Karpas-422 (cell line): Measurements from ENCODE around the gene MKKS. TPM values are rescaled to one million over a fixed set of nuclear protein-coding genes. Genes with fewer than 3 reads are reported as not detected.

ENCODE experiments used
- DNase-seq: peaks from one replicate; pipeline ENCODE4 v3.0.0-alpha.2; 2015
- H2AFZ ChIP-seq: fragments of 200-600 bp; sonication (generic); 2 replicates; pipeline ENCODE4 v1.6.1; 2014; ENCODE audit warnings: antibody characterized with exemption, low read length, mixed read lengths
- H3K27ac ChIP-seq: fragments of 200-600 bp; sonication (generic); 2 replicates; pipeline ENCODE4 v1.5.1; 2014; ENCODE audit warnings: mild to moderate bottlenecking, low read length, moderate library complexity
- H3K27me3 ChIP-seq: fragments of 200-600 bp; sonication (generic); 2 replicates; pipeline ENCODE4 v1.6.1; 2014; ENCODE audit warnings: low read length, mixed read lengths
- H3K36me3 ChIP-seq: fragments of 200-600 bp; sonication (generic); 2 replicates; pipeline ENCODE4 v1.6.1; 2014; ENCODE audit warnings: low read length, mixed read lengths; ENCODE audit not compliant: insufficient read depth
- H3K4me1 ChIP-seq: fragments of 200-600 bp; sonication (generic); 2 replicates; pipeline ENCODE4 v1.6.1; 2014; ENCODE audit warnings: mild to moderate bottlenecking, low read length, mixed read lengths
- H3K4me2 ChIP-seq: fragments of 200-600 bp; sonication (generic); 2 replicates; pipeline ENCODE4 v1.6.1; 2014; ENCODE audit warnings: low read length, low read depth, mild to moderate bottlenecking; ENCODE audit not compliant: poor library complexity, severe bottlenecking
- H3K4me3 ChIP-seq: fragments of 200-600 bp; sonication (generic); 2 replicates; pipeline ENCODE4 v1.5.1; 2014; ENCODE audit warnings: mild to moderate bottlenecking, antibody characterized with exemption, low read length, mixed read lengths
- H3K79me2 ChIP-seq: fragments of 200-600 bp; sonication (generic); 2 replicates; pipeline ENCODE4 v1.6.1; 2014; ENCODE audit warnings: mild to moderate bottlenecking, low read length, mixed read lengths
- H3K9ac ChIP-seq: fragments of 200-600 bp; sonication (generic); 2 replicates; pipeline ENCODE4 v1.6.0; 2014; ENCODE audit warnings: low read length
- H3K9me2 ChIP-seq: fragments of 200-600 bp; sonication (generic), shearing (Covaris generic); replicated peaks from 2 replicates; pipeline ENCODE4 v1.6.0; 2014; ENCODE audit warnings: mild to moderate bottlenecking, low read length, moderate library complexity; ENCODE audit not compliant: insufficient read depth
- H3K9me3 ChIP-seq: fragments of 300-700, 200-600 bp; sonication (generic); 2 replicates; pipeline ENCODE4 v1.6.1; 2014; ENCODE audit warnings: low read length, mixed read lengths
- H4K20me1 ChIP-seq: fragments of 200-600 bp; sonication (generic); 2 replicates; pipeline ENCODE4 v1.6.1; 2014; ENCODE audit warnings: mild to moderate bottlenecking, antibody characterized with exemption, low read length, low read depth; ENCODE audit not compliant: insufficient read depth
- total RNA-seq: library from RNA; depleted of rRNA; stranded (reverse); fragments of >200 nt; shearing (Covaris generic); gene quantifications from 2 replicates; pipeline ENCODE4 v1.2.3, GENCODE V29; 2014; ENCODE audit warnings: low replicate concordance

The MKKS gene
- total RNA-seq, 1 experiment from 2014 or later = 14.6 TPM

DNA sequence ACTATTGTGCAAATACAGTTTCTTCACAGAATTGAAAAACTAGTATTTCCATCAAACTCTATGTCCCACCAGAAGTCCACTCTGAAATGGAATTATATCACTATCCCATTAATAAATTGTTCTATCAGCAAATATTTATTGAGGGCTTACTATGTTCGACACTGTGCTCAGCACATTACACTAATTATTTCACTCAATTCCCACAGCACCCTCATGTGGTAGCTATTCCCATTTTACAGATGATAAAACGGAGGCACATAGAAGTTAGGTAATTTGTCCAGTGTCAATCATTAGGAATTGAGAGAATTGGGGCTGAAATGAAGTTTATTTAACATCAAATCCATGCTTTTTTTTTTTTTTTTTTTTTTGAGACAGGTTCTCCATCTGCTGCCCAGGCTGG is 52.5 kb downstream of the MKKS start:
- Histone ChIP-seq H3K9me2 (no peaks in the 10 kb centered on the region), H3K36me3 (no peaks in the 10 kb centered on the region), H2AFZ (no peak overlapping the region), H3K4me1 (no peaks in the 10 kb centered on the region), H4K20me1 (no peaks in the 10 kb centered on the region), H3K4me3 (no peak overlapping the region), H3K79me2 (no peaks in the 10 kb centered on the region), H3K27ac (no peak overlapping the region), H3K27me3 (no peaks in the 10 kb centered on the region), H3K4me2 (no peak overlapping the region), H3K9me3 (no peaks in the 10 kb centered on the region), H3K9ac (no peak overlapping the region)
- DNase-seq = peak; percentile 49

DNA sequence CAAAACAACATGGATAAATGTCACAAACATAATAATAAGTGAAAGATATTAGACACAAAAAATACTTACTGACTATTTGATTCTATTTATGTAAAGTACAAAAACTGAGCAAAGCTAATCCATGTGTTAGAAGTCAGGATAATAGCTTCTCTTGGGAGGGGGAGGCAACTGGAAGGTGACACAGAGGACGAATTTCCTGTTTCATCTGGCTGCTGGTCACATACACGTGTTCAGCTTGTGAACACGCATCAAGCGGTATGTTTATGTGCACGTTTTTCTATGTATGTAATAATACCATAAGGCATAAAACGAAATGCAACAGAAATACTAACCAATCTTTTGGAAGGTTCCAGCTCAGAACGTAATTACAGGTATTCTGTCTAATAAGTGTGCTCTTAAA is 54.3 kb downstream of the MKKS start:
- Histone ChIP-seq H3K36me3 (no peaks in the 10 kb centered on the region), H3K4me1 (no peaks in the 10 kb centered on the region), H3K9ac (no peak overlapping the region), H3K79me2 (no peaks in the 10 kb centered on the region), H2AFZ (no peak overlapping the region), H4K20me1 (no peaks in the 10 kb centered on the region), H3K27me3 (no peaks in the 10 kb centered on the region), H3K27ac (no peak overlapping the region), H3K4me2 (no peak overlapping the region), H3K9me3 (no peaks in the 10 kb centered on the region), H3K9me2 (no peaks in the 10 kb centered on the region), H3K4me3 (no peak overlapping the region)
- no peak for DNase-seq

DNA sequence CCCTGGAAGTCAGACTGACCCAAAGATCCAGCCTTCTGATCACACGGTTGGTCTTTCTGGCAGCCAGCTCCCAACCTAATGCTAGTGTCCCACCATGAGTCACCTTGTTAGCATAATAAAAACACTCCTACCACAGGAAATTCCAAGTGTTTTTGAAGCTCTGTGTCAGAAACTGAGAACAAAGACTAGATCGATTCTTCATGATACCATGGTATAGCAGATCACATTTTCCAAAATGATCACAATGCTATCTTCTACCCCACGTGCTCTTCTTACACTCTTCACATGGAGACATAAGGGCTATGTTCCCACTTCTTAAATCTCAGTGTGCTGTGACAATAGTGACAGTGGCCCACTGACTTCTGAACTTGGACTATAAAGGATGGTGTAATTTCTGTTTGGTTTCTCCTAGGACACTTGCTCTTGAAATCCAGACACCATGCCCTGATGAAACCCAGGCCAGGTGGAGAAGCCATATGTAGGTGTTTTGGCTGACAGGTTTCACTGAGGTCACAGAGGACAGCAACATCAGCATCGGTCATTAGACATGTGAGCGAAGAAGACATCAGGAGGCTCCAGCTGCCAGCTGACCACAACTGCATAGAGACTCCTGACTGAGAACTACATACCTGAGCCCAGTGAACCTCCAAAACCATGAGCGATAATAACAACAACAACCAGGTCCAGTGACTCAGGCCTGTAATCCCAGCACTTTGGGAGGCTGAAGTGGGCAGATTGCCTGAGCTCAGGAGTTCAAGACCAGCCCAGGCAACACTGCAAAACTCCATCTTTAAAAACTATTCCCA is 57.5 kb downstream of the MKKS start:
- no peak overlapping the region for H3K27ac ChIP-seq
- H3K27me3 ChIP-seq = no peaks in the 10 kb centered on the region
- H3K9ac ChIP-seq = no peak overlapping the region
- no peaks in the 10 kb centered on the region for H3K9me3 ChIP-seq
- H4K20me1 ChIP-seq = no peaks in the 10 kb centered on the region
- H3K4me1 ChIP-seq = no peaks in the 10 kb centered on the region
- H3K79me2 ChIP-seq = no peaks in the 10 kb centered on the region
- DNase-seq = no peak
- H2AFZ ChIP-seq = no peak overlapping the region
- H3K4me2 ChIP-seq = no peak overlapping the region
- H3K4me3 ChIP-seq = no peak overlapping the region
- H3K36me3 ChIP-seq = no peaks in the 10 kb centered on the region
- no peaks in the 10 kb centered on the region for H3K9me2 ChIP-seq

DNA sequence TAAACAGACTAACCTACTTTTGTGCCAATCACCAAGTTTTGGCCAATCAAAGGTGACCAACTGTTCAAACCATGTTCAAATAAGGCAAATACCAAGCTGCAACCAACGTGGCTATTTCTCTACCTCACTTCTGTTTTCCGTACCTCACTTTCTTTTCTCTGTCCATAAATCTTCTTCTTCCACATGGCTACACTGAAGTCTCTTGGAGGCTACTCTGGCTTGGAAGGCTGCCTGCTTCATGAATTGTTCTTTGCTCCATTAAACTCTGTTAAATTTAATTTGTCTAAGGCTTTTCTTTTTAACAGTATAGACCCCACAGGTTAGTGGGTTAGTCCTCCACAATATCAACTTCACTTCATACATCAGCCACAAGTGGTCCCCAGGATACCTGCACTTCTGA is 58.8 kb downstream of the MKKS start:
- Histone ChIP-seq H3K4me3 (no peak overlapping the region), H3K27ac (no peak overlapping the region), H3K9me3 (no peaks in the 10 kb centered on the region), H3K4me1 (no peaks in the 10 kb centered on the region), H3K79me2 (no peaks in the 10 kb centered on the region), H3K27me3 (no peaks in the 10 kb centered on the region), H3K9ac (no peak overlapping the region), H2AFZ (no peak overlapping the region), H3K36me3 (no peaks in the 10 kb centered on the region), H4K20me1 (no peaks in the 10 kb centered on the region), H3K4me2 (no peak overlapping the region), H3K9me2 (no peaks in the 10 kb centered on the region)
- no peak for DNase-seq

DNA sequence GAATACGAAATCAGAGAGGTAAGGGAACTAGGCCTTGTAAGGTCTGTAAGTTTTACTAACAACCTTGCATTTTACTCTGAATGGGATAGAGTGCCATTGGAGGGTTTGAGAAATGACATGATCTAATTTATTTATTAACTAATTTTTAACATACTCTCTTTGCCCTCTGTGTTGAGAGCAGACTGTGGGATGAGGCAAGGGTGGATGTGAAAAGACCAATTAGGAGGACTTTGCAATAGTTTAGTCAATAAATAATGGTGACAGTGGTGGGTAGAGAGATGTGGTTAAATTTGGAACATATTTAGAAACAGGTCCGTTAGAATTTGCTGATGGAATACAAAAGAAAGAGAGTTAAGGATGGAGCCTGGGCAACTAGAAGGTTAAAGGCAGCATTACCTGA is 60.0 kb downstream of the MKKS start:
- no peak for DNase-seq
- Histone ChIP-seq H3K9me3 (no peaks in the 10 kb centered on the region), H3K9ac (no peak overlapping the region), H3K79me2 (no peaks in the 10 kb centered on the region), H3K4me3 (no peak overlapping the region), H3K4me1 (no peaks in the 10 kb centered on the region), H3K36me3 (no peaks in the 10 kb centered on the region), H4K20me1 (no peaks in the 10 kb centered on the region), H3K9me2 (no peaks in the 10 kb centered on the region), H3K27ac (no peak overlapping the region), H2AFZ (no peak overlapping the region), H3K4me2 (no peak overlapping the region), H3K27me3 (no peaks in the 10 kb centered on the region)

DNA sequence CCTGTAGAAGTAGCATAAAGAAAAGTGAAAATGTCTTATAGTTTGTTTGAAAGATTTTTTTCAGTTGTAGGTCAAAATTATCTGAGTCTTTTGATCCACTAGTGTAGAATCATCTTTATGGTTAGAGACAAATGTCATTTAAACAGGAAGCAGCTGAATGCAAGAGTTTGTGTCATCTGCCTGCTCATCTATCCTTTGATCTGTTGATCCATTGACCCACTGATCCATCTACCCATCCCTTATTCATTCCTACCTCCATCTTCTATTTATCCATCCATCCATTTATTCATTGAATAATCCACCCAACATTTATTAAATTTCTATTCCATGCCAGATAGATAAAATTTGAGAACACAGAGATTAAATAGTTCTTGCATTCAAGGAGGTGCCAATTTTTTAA is 62.6 kb downstream of the MKKS start:
- Histone ChIP-seq H2AFZ (no peak overlapping the region), H4K20me1 (no peaks in the 10 kb centered on the region), H3K4me1 (no peaks in the 10 kb centered on the region), H3K9me2 (no peaks in the 10 kb centered on the region), H3K4me2 (no peak overlapping the region), H3K27me3 (no peaks in the 10 kb centered on the region), H3K9me3 (no peaks in the 10 kb centered on the region), H3K9ac (no peak overlapping the region), H3K4me3 (no peak overlapping the region), H3K79me2 (no peaks in the 10 kb centered on the region), H3K27ac (no peak overlapping the region), H3K36me3 (no peaks in the 10 kb centered on the region)
- no peak for DNase-seq

DNA sequence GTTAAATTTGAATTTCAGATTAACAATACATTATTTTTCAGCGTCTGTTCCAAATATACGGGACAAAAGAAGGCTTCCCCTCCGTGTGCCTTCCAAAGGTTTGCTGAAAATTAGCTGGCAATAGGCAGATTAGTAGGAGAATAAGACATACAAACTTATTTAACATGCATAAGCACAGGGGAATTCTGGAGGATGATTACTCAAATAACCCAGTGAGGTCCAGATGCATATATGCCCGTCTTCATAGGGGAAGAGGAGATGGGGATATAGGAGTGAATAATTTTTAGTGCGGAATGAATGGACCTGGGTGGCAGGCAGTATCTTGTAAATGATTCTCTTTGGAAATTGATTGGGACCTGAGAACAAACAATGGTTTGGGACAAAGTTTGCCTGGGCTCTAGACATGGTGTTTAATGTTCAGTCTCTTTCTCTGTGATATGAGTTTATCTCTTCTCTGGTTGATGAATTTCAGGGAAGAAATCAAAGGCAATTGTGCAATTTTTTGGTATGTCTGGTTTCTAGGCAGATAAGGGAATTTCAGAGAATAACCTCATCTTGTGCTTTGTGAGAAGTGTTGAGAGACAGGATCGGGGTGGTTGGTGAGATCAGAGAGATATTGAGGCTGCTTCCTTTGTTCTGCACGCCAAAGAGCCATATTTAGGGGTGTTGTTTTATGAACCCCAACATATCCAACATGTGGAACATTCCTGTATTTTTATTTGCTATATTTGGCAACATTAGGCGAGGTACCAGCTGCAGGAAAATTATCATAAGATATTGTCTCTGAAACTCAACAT is 63.7 kb downstream of the MKKS start:
- H2AFZ ChIP-seq = no peak overlapping the region
- H3K27ac ChIP-seq = no peak overlapping the region
- no peaks in the 10 kb centered on the region for H3K9me2 ChIP-seq
- H3K36me3 ChIP-seq = no peaks in the 10 kb centered on the region
- DNase-seq = no peak
- no peak overlapping the region for H3K9ac ChIP-seq
- no peak overlapping the region for H3K4me2 ChIP-seq
- H3K79me2 ChIP-seq = no peaks in the 10 kb centered on the region
- no peaks in the 10 kb centered on the region for H3K9me3 ChIP-seq
- no peak overlapping the region for H3K4me3 ChIP-seq
- H3K4me1 ChIP-seq = no peaks in the 10 kb centered on the region
- H4K20me1 ChIP-seq = no peaks in the 10 kb centered on the region
- H3K27me3 ChIP-seq = no peaks in the 10 kb centered on the region

DNA sequence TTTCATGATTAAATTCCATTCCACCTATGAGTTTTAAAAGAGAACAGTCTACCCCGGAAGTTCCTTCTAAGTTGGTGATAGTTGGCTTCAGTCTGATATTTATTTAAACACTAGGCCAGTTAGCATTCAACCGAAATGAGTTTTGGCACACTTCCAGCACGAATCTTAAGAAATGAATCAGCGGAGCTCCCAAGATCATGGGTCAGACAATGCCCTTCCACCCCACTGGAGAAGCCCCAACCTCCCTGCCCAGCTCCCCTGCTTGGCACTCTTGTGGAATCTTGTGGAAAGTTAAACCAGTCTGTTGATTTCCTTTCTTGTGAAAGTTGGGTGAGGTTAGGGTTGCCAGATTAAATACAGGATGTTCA is 64.3 kb downstream of the MKKS start:
- no peaks in the 10 kb centered on the region for H4K20me1 ChIP-seq
- H3K4me3 ChIP-seq = no peak overlapping the region
- H2AFZ ChIP-seq = no peak overlapping the region
- H3K27me3 ChIP-seq = no peaks in the 10 kb centered on the region
- DNase-seq = no peak
- no peaks in the 10 kb centered on the region for H3K79me2 ChIP-seq
- H3K9me2 ChIP-seq = no peaks in the 10 kb centered on the region
- H3K9ac ChIP-seq = no peak overlapping the region
- no peaks in the 10 kb centered on the region for H3K4me1 ChIP-seq
- H3K36me3 ChIP-seq = no peaks in the 10 kb centered on the region
- H3K27ac ChIP-seq = no peak overlapping the region
- no peak overlapping the region for H3K4me2 ChIP-seq
- no peaks in the 10 kb centered on the region for H3K9me3 ChIP-seq
